GM12891 (cell line): Measurements from ENCODE around the gene ADAMTSL3.

Experiments
- PAX5 ChIP-seq: IDR thresholded peaks from 2 replicates; pipeline ENCODE4 v1.6.1; 2011; ENCODE audit warnings: low read length, moderate library complexity, mild to moderate bottlenecking; ENCODE audit not compliant: insufficient read depth, severe bottlenecking
- POLR2A ChIP-seq: IDR thresholded peaks from 2 replicates; pipeline ENCODE4 v1.6.1; 2011; ENCODE audit warnings: low read depth, low read length, control low read depth
- POLR2AphosphoS5 ChIP-seq: IDR thresholded peaks from 2 replicates; pipeline ENCODE4 v1.6.1; 2011; ENCODE audit warnings: low read depth, low read length, control low read depth
- POU2F2 ChIP-seq: IDR thresholded peaks from 2 replicates; pipeline ENCODE4 v1.6.1; 2011; ENCODE audit warnings: low read depth, mild to moderate bottlenecking, control low read depth, low read length, moderate library complexity
- SPI1 ChIP-seq: IDR thresholded peaks from 2 replicates; pipeline ENCODE4 v1.6.1; 2011; ENCODE audit warnings: low read depth, low read length, control low read depth
- TAF1 ChIP-seq: IDR thresholded peaks from 2 replicates; pipeline ENCODE4 v1.6.1; 2011; ENCODE audit warnings: low read depth, low read length, control low read depth

GRCh38 chr15:84034578-84035398 lies 380.9 kb downstream of the ADAMTSL3 start:
- TF ChIP-seq POLR2AphosphoS5, result no peak
- TF ChIP-seq TAF1, result no peak
- no peak for TF ChIP-seq POLR2A
- no peak for TF ChIP-seq POU2F2
- no peak for TF ChIP-seq SPI1
- TF ChIP-seq PAX5, result no peak
